HUES6 (cell line): ENCODE data around the gene ZNF566.

Source experiments
- H3K27ac ChIP-seq: 2 replicates; pipeline ENCODE4 v1.7.0; 2013; ENCODE audit warnings: low read depth, mild to moderate bottlenecking, low read length, inconsistent platforms
- H3K27me3 ChIP-seq: 2 replicates; pipeline ENCODE4 v1.6.1; 2013; ENCODE audit warnings: low read length; ENCODE audit not compliant: control insufficient read depth, insufficient read depth
- H3K36me3 ChIP-seq: 2 replicates; pipeline ENCODE4 v1.6.1; 2013; ENCODE audit warnings: low read length; ENCODE audit not compliant: control insufficient read depth, insufficient read depth
- H3K4me1 ChIP-seq: 2 replicates; pipeline ENCODE4 v1.6.1; 2013; ENCODE audit warnings: low read length; ENCODE audit not compliant: control insufficient read depth, insufficient read depth
- H3K4me3 ChIP-seq: 2 replicates; pipeline ENCODE4 v1.5.1; 2013; ENCODE audit warnings: low read depth, low read length
- H3K9ac ChIP-seq: one replicate; pipeline ENCODE4 v1.6.1; 2013; ENCODE audit warnings: mild to moderate bottlenecking, low read length
- H3K9me3 ChIP-seq: 2 replicates; pipeline ENCODE4 v1.6.1; 2013; ENCODE audit warnings: low read depth, low read length; ENCODE audit not compliant: control insufficient read depth, insufficient read depth

ZNF566 gene

GRCh38 chr19:36489118-36489919 is at the start of gene ZNF566:
Gene ZNF566, minus strand, starts transcription at chr19:36489561. Its CDS starts 13,004 bp downstream, at chr19:36476557.
- Histone ChIP-seq H3K9me3 (peaks cover 11% of the 10 kb centered on the region), H3K9ac (peak within 1 kb of the TSS; percentile 99), H3K27me3 (no peaks in the 10 kb centered on the region), H3K27ac (peak within 1 kb of the TSS; percentile 98), H3K4me1 (no peaks in the 10 kb centered on the region), H3K36me3 (0 out of 2 replicates have a peak, but pooled peaks cover 3% of the 10 kb centered on the region), H3K4me3 (peak within 1 kb of the TSS; percentile 98)

DNA sequence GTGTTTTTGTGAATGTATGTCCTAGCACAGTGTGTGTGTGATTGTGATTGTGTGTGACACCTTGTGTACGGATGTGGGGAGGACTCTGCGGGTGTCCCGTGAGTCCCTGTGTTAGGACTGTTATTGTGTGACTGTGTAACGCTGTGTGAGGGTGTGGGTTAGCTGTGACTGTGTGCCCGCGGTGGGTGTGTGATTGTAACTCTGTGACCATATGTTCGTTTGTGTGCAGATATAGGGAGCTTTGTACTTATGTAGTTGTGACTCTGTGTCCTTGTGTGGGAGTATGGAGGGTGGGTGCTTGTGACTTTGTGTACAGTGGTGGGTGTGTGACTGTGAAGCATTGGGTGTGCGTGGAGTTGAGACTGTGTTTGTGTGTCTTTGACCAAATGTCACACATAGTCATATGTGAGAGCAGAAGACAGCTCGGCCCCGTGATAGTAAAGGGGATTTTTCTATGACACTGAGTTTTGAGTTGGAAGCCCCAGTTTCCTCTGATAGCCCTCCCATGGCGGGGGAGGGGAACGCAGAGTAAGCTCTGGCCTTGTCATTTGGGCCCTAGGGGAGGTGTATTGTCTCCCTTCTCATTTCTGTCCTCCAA is 39.7 kb upstream of the ZNF566 start:
- H3K4me3 ChIP-seq, result peak overlapping the region; percentile 91
- H3K36me3 ChIP-seq, result peaks cover 23% of the 10 kb centered on the region
- no peak overlapping the region for H3K27ac ChIP-seq
- no peaks in the 10 kb centered on the region for H3K4me1 ChIP-seq
- H3K27me3 ChIP-seq, result no peaks in the 10 kb centered on the region
- H3K9me3 ChIP-seq, result peaks cover 36% of the 10 kb centered on the region
- H3K9ac ChIP-seq, result peak overlapping the region; percentile 75

DNA sequence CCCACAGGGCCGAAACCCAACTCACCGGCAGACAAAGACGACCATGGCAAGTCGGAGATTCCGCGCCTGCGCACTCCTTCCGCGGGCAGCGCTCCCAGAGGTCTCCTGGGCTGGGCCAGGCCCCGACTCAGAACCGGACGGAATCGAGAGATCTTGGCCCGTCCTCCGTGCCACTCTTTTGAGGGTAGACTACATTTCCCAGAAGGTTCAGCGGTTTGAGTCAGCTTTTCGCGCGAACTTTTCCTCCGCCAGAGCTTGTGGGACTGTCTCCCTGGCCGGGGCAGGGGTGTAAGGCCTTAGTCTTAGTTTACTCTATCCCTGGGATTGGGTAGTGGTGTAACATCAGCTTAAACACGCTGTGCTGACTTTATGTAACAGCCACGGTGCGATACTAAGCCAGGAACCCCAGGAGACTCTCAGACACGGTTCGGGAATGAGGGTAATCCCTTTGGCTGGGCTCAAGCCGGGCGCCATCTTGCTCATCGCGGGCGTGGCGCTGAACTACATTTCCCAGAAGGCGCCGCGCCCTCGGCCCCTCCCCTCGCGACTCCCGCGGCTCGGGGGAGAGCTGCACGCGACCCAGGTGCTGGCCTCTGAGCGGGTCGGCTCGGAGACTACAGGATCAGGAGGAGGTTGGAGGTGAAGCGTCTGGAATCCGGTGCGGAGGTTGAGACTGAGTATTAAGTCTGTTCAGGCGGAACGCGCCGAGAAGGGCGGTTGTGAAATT is 39.0 kb upstream of the ZNF566 start, which contains the start of gene ZNF260:
Gene ZNF260 (minus strand): TSS at position 78 of the 727 bp plus-strand sequence. CDS start 13,033 bp downstream, outside the sequence.
- Histone ChIP-seq H3K4me3 (peak within 1 kb of the TSS; percentile 91), H3K36me3 (peaks cover 26% of the 10 kb centered on the region), H3K27me3 (no peaks in the 10 kb centered on the region), H3K27ac (peak within 1 kb of the TSS; percentile 88), H3K9me3 (peaks cover 32% of the 10 kb centered on the region), H3K9ac (peak within 1 kb of the TSS; percentile 97), H3K4me1 (no peaks in the 10 kb centered on the region)

DNA sequence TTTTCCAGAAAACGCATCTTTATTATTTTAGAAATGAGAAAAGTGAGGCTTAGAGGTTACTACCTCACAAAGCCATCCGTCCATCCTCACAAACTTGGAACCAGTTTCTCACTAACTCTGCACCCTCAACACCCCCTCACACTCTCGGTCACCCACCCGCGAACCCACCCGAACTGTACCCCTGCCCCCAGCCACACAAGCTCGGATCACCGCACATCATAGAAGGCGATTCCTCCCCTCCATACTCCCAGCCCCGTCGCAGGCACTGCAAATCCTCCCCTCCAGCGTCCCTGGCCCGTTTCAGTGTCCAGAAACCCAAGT is 38.5 kb upstream of the ZNF566 start:
- Histone ChIP-seq H3K4me3 (peak overlapping the region; percentile 91), H3K9ac (peak overlapping the region; percentile 97), H3K4me1 (no peaks in the 10 kb centered on the region), H3K27me3 (no peaks in the 10 kb centered on the region), H3K9me3 (peaks cover 33% of the 10 kb centered on the region), H3K27ac (peak overlapping the region; percentile 88), H3K36me3 (peaks cover 31% of the 10 kb centered on the region)

DNA sequence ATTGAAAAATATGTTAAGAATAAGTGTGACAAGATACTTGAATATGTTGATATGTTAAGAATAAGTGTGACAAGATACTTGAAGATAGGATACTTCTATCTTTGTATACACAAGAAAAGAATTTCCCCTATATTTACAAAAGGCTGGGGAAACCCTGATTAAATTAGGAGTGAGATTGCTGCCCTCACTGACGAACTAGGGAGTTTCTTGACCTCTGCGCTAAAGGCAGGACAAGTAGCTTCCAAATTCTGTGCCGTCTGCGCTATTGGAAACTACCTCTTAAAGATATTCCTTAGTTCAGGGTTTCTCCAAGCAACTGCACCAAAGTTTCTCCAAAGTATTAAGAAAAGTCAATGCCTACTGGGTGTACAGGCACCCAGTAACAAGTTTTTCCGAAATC is 38.0 kb upstream of the ZNF566 start:
- peak overlapping the region; percentile 88; the same call in 1 of the 2 replicates for H3K27ac ChIP-seq

GRCh38 chr19:36526581-36526980 is 37.2 kb upstream of the ZNF566 start:
- peaks cover 34% of the 10 kb centered on the region for H3K9me3 ChIP-seq
- no peak overlapping the region for H3K27ac ChIP-seq
- no peak overlapping the region for H3K9ac ChIP-seq
- no peaks in the 10 kb centered on the region for H3K27me3 ChIP-seq
- H3K4me3 ChIP-seq, result peak overlapping the region; percentile 91
- no peaks in the 10 kb centered on the region for H3K4me1 ChIP-seq
- peaks cover 40% of the 10 kb centered on the region for H3K36me3 ChIP-seq

More for the DNA sequence above, 38.0 kb upstream of the ZNF566 start:
- peaks cover 36% of the 10 kb centered on the region for H3K36me3 ChIP-seq
- H3K27me3 ChIP-seq, result no peaks in the 10 kb centered on the region
- H3K9ac ChIP-seq, result peak overlapping the region; percentile 97
- no peaks in the 10 kb centered on the region for H3K4me1 ChIP-seq
- H3K9me3 ChIP-seq, result peaks cover 36% of the 10 kb centered on the region
- H3K4me3 ChIP-seq, result peak overlapping the region; percentile 91

DNA sequence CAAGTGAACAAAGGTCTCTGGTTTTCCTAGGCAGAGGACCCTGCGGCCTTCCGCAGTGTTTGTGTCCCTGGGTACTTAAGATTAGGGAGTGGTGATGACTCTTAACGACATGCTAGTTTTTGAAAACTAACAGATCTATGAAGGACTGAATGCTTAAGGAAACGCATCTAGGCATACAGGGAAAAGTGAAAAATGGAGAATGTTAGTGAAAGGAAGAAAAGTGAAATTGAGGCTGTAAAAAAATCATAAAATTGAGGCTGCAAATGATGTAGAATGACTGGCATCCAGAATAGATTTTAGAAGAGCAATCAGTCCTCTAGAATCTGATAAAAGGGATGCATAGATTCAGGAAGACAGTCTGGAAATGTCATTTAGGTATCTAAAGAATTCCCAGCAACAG is 35.3 kb upstream of the ZNF566 start:
- H3K27me3 ChIP-seq, result no peaks in the 10 kb centered on the region
- no peak overlapping the region for H3K9ac ChIP-seq
- H3K27ac ChIP-seq, result no peak overlapping the region
- H3K4me1 ChIP-seq, result no peaks in the 10 kb centered on the region
- peaks cover 38% of the 10 kb centered on the region for H3K9me3 ChIP-seq
- H3K4me3 ChIP-seq, result no peak overlapping the region
- H3K36me3 ChIP-seq, result peaks cover 56% of the 10 kb centered on the region

- H3K4me1 ChIP-seq, result no peaks in the 10 kb centered on the region
- no peaks in the 10 kb centered on the region for H3K27me3 ChIP-seq
- no peak overlapping the region for H3K9ac ChIP-seq
- H3K27ac ChIP-seq, result no peak overlapping the region
- peaks cover 70% of the 10 kb centered on the region for H3K36me3 ChIP-seq
- no peak overlapping the region for H3K4me3 ChIP-seq
- peaks cover 83% of the 10 kb centered on the region for H3K9me3 ChIP-seq
Measured at GRCh38 chr19:36514012-36514612, 24.8 kb upstream of the ZNF566 start.

GRCh38 chr19:36508325-36508724 is 19.0 kb upstream of the ZNF566 start:
- Histone ChIP-seq H3K9ac (no peak overlapping the region), H3K4me3 (no peak overlapping the region), H3K36me3 (peaks cover 12% of the 10 kb centered on the region), H3K27ac (no peak overlapping the region), H3K4me1 (no peaks in the 10 kb centered on the region), H3K9me3 (peaks cover 65% of the 10 kb centered on the region), H3K27me3 (no peaks in the 10 kb centered on the region)

- H3K27me3 ChIP-seq, result no peaks in the 10 kb centered on the region
- H3K27ac ChIP-seq, result no peak overlapping the region
- no peaks in the 10 kb centered on the region for H3K4me1 ChIP-seq
- peaks cover 71% of the 10 kb centered on the region for H3K9me3 ChIP-seq
- no peak overlapping the region for H3K9ac ChIP-seq
- H3K36me3 ChIP-seq, result no peaks in the 10 kb centered on the region
- no peak overlapping the region for H3K4me3 ChIP-seq
Measured at GRCh38 chr19:36501973-36502372, 12.6 kb upstream of the ZNF566 start.
